NT2/D1 (cell line): ENCODE results near the gene CATSPERB.

Experiments
- DNase-seq: peaks from one replicate; pipeline ENCODE4 v3.0.0-alpha.2; 2011; ENCODE audit warnings: low read depth, low spot score
- H3K27me3 ChIP-seq: 2 replicates; pipeline ENCODE4 v1.6.0; 2011; ENCODE audit warnings: mild to moderate bottlenecking; ENCODE audit not compliant: insufficient read length, insufficient read depth
- H3K36me3 ChIP-seq: 2 replicates; pipeline ENCODE4 v1.6.1; 2011; ENCODE audit warnings: mild to moderate bottlenecking, low read length, mixed read lengths; ENCODE audit not compliant: insufficient read depth, insufficient read length
- H3K4me1 ChIP-seq: 2 replicates; pipeline ENCODE4 v1.5.1; 2011; ENCODE audit not compliant: insufficient read depth, insufficient read length
- H3K4me3 ChIP-seq: 2 replicates; pipeline ENCODE4 v1.5.1; 2011; ENCODE audit warnings: low read depth; ENCODE audit not compliant: insufficient read length
- H3K9ac ChIP-seq: 2 replicates; pipeline ENCODE4 v1.6.0; 2011; ENCODE audit warnings: low read depth; ENCODE audit not compliant: insufficient read length
- H3K9me3 ChIP-seq: 2 replicates; pipeline ENCODE4 v1.5.1; 2011; ENCODE audit warnings: mild to moderate bottlenecking, low read length; ENCODE audit not compliant: insufficient read depth
- SUZ12 ChIP-seq: IDR thresholded peaks from 2 replicates; pipeline ENCODE4 v1.6.1; 2011; ENCODE audit not compliant: insufficient read length, insufficient read depth; ENCODE audit errors: extremely low read depth
- YY1 ChIP-seq: IDR thresholded peaks from 2 replicates; pipeline ENCODE4 v1.6.1; 2011; ENCODE audit not compliant: insufficient read length, insufficient read depth
- ZNF274 ChIP-seq: IDR thresholded peaks from 2 replicates; pipeline ENCODE4 v1.6.1; 2011; ENCODE audit warnings: mild to moderate bottlenecking, low read depth, low read length

The CATSPERB gene

GRCh38 chr14:91732439-91732838 is 553 bp upstream of the CATSPERB start:
- no peaks in the 10 kb centered on the region for H3K9me3 ChIP-seq
- no peak overlapping the region for H3K4me3 ChIP-seq
- H3K27me3 ChIP-seq = no peaks in the 10 kb centered on the region
- no peak for DNase-seq
- H3K9ac ChIP-seq = no peak overlapping the region
- TF ChIP-seq ZNF274 (no peak), SUZ12 (no peak), YY1 (no peak)
- no peaks in the 10 kb centered on the region for H3K4me1 ChIP-seq
- no peaks in the 10 kb centered on the region for H3K36me3 ChIP-seq

GRCh38 chr14:91731018-91731417 is 868 bp downstream of the CATSPERB start:
- no peaks in the 10 kb centered on the region for H3K27me3 ChIP-seq
- no peak overlapping the region for H3K4me3 ChIP-seq
- no peak overlapping the region for H3K9ac ChIP-seq
- no peak for DNase-seq
- H3K36me3 ChIP-seq = no peaks in the 10 kb centered on the region
- H3K4me1 ChIP-seq = no peaks in the 10 kb centered on the region
- H3K9me3 ChIP-seq = no peaks in the 10 kb centered on the region
- TF ChIP-seq SUZ12 = no peak
- TF ChIP-seq ZNF274 = no peak
- no peak for TF ChIP-seq YY1

- no peak overlapping the region for H3K4me3 ChIP-seq
- H3K27me3 ChIP-seq = no peaks in the 10 kb centered on the region
- no peaks in the 10 kb centered on the region for H3K36me3 ChIP-seq
- no peak for TF ChIP-seq SUZ12
- TF ChIP-seq ZNF274 = no peak
- H3K4me1 ChIP-seq = no peaks in the 10 kb centered on the region
- H3K9ac ChIP-seq = no peak overlapping the region
- H3K9me3 ChIP-seq = no peaks in the 10 kb centered on the region
- no peak for DNase-seq
Observed at GRCh38 chr14:91729756-91730155, 2.1 kb downstream of the CATSPERB start.

GRCh38 chr14:91728616-91729183 is 3.2 kb downstream of the CATSPERB start:
- Histone ChIP-seq H3K9ac (no peak overlapping the region), H3K36me3 (no peaks in the 10 kb centered on the region), H3K9me3 (no peaks in the 10 kb centered on the region), H3K27me3 (no peaks in the 10 kb centered on the region), H3K4me3 (no peak overlapping the region), H3K4me1 (no peaks in the 10 kb centered on the region)
- TF ChIP-seq ZNF274 = no peak
- no peak for TF ChIP-seq SUZ12
- TF ChIP-seq YY1 = no peak
- DNase-seq = no peak

GRCh38 chr14:91727121-91727520 is 4.8 kb downstream of the CATSPERB start:
- TF ChIP-seq ZNF274 (no peak), YY1 (no peak), SUZ12 (no peak)
- no peak for DNase-seq
- no peaks in the 10 kb centered on the region for H3K4me1 ChIP-seq
- H3K27me3 ChIP-seq = no peaks in the 10 kb centered on the region
- H3K9me3 ChIP-seq = no peaks in the 10 kb centered on the region
- H3K9ac ChIP-seq = no peak overlapping the region
- no peaks in the 10 kb centered on the region for H3K36me3 ChIP-seq
- H3K4me3 ChIP-seq = no peak overlapping the region

GRCh38 chr14:91723501-91723900 is 8.4 kb downstream of the CATSPERB start:
- no peaks in the 10 kb centered on the region for H3K27me3 ChIP-seq
- no peaks in the 10 kb centered on the region for H3K4me1 ChIP-seq
- DNase-seq = no peak
- H3K36me3 ChIP-seq = no peaks in the 10 kb centered on the region
- no peak overlapping the region for H3K4me3 ChIP-seq
- no peak overlapping the region for H3K9ac ChIP-seq
- TF ChIP-seq ZNF274 = no peak
- no peak for TF ChIP-seq YY1
- H3K9me3 ChIP-seq = no peaks in the 10 kb centered on the region

- no peak for DNase-seq
- no peaks in the 10 kb centered on the region for H3K27me3 ChIP-seq
- H3K36me3 ChIP-seq = no peaks in the 10 kb centered on the region
- H3K9ac ChIP-seq = no peak overlapping the region
- no peak overlapping the region for H3K4me3 ChIP-seq
- H3K4me1 ChIP-seq = no peaks in the 10 kb centered on the region
- no peak for TF ChIP-seq YY1
- no peak for TF ChIP-seq SUZ12
- no peak for TF ChIP-seq ZNF274
- H3K9me3 ChIP-seq = no peaks in the 10 kb centered on the region
Observed at GRCh38 chr14:91722386-91722785, 9.5 kb downstream of the CATSPERB start.

GRCh38 chr14:91719839-91720238 is 12.0 kb downstream of the CATSPERB start:
- Histone ChIP-seq H3K4me3 (no peak overlapping the region), H3K9me3 (no peaks in the 10 kb centered on the region), H3K27me3 (no peaks in the 10 kb centered on the region), H3K36me3 (no peaks in the 10 kb centered on the region), H3K4me1 (no peaks in the 10 kb centered on the region), H3K9ac (no peak overlapping the region)
- no peak for DNase-seq
- no peak for TF ChIP-seq ZNF274
- no peak for TF ChIP-seq SUZ12
- TF ChIP-seq YY1 = no peak
